Natural killer cell (primary cell): ENCODE data around the gene MAN2B2. TPM values are rescaled to one million over a fixed set of nuclear protein-coding genes. Genes with fewer than 3 reads are reported as not detected.
A peak's percentile ranks its signal among the peaks of the same experiment; 100 is the strongest.

Experiments
- ATAC-seq, 3 donors: fragments of 150-1000 bp in 2 of 3; fragments of 200-7000 bp in 1 of 3; cut with Tn5 transposase; 1 replicate in 1 of 3; 2 replicates in 2 of 3; pipeline ENCODE4 v1.10.0; 2021; ENCODE audit warnings: mild to moderate bottlenecking in 2 of 3, moderate library complexity in 2 of 3
- DNase-seq, 2 donors: peaks; one replicate each; pipeline versions ENCODE4 v3.0.0 to v3.0.0-alpha.2; 2013 to 2021; ENCODE audit warnings: mixed read lengths in 1 of 2
- H3K27ac ChIP-seq: one replicate; pipeline ENCODE4 v1.5.1; 2013; ENCODE audit warnings: mild to moderate bottlenecking, low read length
- H3K27me3 ChIP-seq: one replicate; pipeline ENCODE4 v1.6.1; 2013; ENCODE audit warnings: low read length; ENCODE audit not compliant: control insufficient read depth, insufficient read depth
- H3K36me3 ChIP-seq: one replicate; pipeline ENCODE4 v1.6.1; 2013; ENCODE audit warnings: low read length; ENCODE audit not compliant: control insufficient read depth, insufficient read depth
- H3K4me1 ChIP-seq: one replicate; pipeline ENCODE4 v1.6.1; 2013; ENCODE audit warnings: low read length; ENCODE audit not compliant: control insufficient read depth, insufficient read depth
- H3K4me3 ChIP-seq: one replicate; pipeline ENCODE4 v1.5.1; 2013; ENCODE audit warnings: low read length
- H3K9me3 ChIP-seq: one replicate; pipeline ENCODE4 v1.6.1; 2013; ENCODE audit warnings: low read length; ENCODE audit not compliant: control insufficient read depth, insufficient read depth
- H3K27ac Mint-ChIP-seq, 2 donors: one replicate each; pipeline ENCODE4 v1.8.0; 2022; ENCODE audit warnings: mild to moderate bottlenecking in 2 of 2, mixed read lengths in 2 of 2, moderate library complexity in 1 of 2
- H3K27me3 Mint-ChIP-seq, 2 donors: one replicate each; pipeline ENCODE4 v1.8.0; 2022; ENCODE audit warnings: low read depth in 2 of 2, mixed read lengths in 2 of 2
- H3K36me3 Mint-ChIP-seq: one replicate; pipeline ENCODE4 v1.8.0; 2022; ENCODE audit warnings: mixed read lengths
- H3K4me1 Mint-ChIP-seq, 2 donors: one replicate each; pipeline ENCODE4 v1.8.0; 2022; ENCODE audit warnings: mixed read lengths in 2 of 2
- H3K4me3 Mint-ChIP-seq: one replicate; pipeline ENCODE4 v1.8.0; 2022; ENCODE audit warnings: mild to moderate bottlenecking, moderate library complexity, mixed read lengths
- H3K9me3 Mint-ChIP-seq, 2 donors: one replicate each; pipeline ENCODE4 v1.8.0; 2022; ENCODE audit warnings: mixed read lengths in 2 of 2
- CTCF ChIP-seq: fragments of 200-600 bp; IDR thresholded peaks from one replicate; pipeline ENCODE4 v1.8.0; 2022; ENCODE audit warnings: antibody characterized with exemption
- WGBS: methylation state at CpG from one replicate; pipeline ENCODE4 v1.1.7; 2013; ENCODE audit warnings: missing lambda C conversion rate; ENCODE audit not compliant: insufficient coverage; 5-methylcytosine and 5-hydroxymethylcytosine counted together
- intact Hi-C: fragments of 100-400 bp; cut with micrococcal nuclease; formaldehyde crosslinking; loops from one replicate; pipeline ENCODE4 v1.14.2; 2022
- total RNA-seq, 4 donors: library from RNA; stranded (reverse); fragments of 120-200 nt in 1 of 4; gene quantifications; one replicate each; pipeline versions ENCODE4 v1.2.3 to v1.2.4, GENCODE V29; 2013 to 2022

The MAN2B2 gene
- total RNA-seq, 3 donors from 2014 or later (not counting 1 experiment from before 2014, with no cell fraction given), result 34.5 to 47.8 (median 39.0) TPM

- intact Hi-C loops, result no loop called here
- ATAC-seq (no peak), DNase-seq (no peak)
- Histone ChIP-seq H3K9me3 (no peaks in the 10 kb centered on the region), H3K27ac (no peak overlapping the region), H3K4me1 (no peaks in the 10 kb centered on the region), H3K27me3 (no peaks in the 10 kb centered on the region), H3K36me3 (no peaks in the 10 kb centered on the region), H3K4me3 (no peak overlapping the region)
- Mint-ChIP-seq H3K36me3 (no peaks in the 10 kb centered on the region), H3K27ac (no peak overlapping the region), H3K4me1 (no peaks in the 10 kb centered on the region), H3K4me3 (no peak overlapping the region), H3K9me3 (no peaks in the 10 kb centered on the region), H3K27me3 (no peaks in the 10 kb centered on the region)
- 84% methylated on average over 8 of the region's 10 CpGs for WGBS
- no peak for TF ChIP-seq CTCF
Measured at GRCh38 chr4:6633091-6633906, 58.3 kb downstream of the MAN2B2 start.

- ATAC-seq (no peak), DNase-seq (no peak)
- Histone ChIP-seq H3K27ac (no peak overlapping the region), H3K4me1 (peaks cover 2% of the 10 kb centered on the region), H3K27me3 (no peaks in the 10 kb centered on the region), H3K4me3 (no peak overlapping the region), H3K9me3 (no peaks in the 10 kb centered on the region), H3K36me3 (no peaks in the 10 kb centered on the region)
- Mint-ChIP-seq H3K9me3 (no peaks in the 10 kb centered on the region), H3K27ac (no peak overlapping the region), H3K4me3 (no peak overlapping the region), H3K36me3 (no peaks in the 10 kb centered on the region), H3K4me1 (no peaks in the 10 kb centered on the region), H3K27me3 (no peaks in the 10 kb centered on the region)
- no peak for TF ChIP-seq CTCF
- intact Hi-C loops, result no loop called here
- WGBS, result 92% methylated on average over 9 of the region's 9 CpGs
Measured at GRCh38 chr4:6634746-6635145, 59.8 kb downstream of the MAN2B2 start.

- Mint-ChIP-seq H3K9me3 (no peaks in the 10 kb centered on the region), H3K4me3 (peak overlapping the region; percentile 64), H3K27ac (peak overlapping the region in 1 of 2 donors; percentile 41), H3K4me1 (peaks cover 37 to 41% of the 10 kb centered on the region in 2 donors), H3K36me3 (peaks cover 28% of the 10 kb centered on the region), H3K27me3 (no peaks in the 10 kb centered on the region)
- H3K36me3 ChIP-seq, result peaks cover 20% of the 10 kb centered on the region
- no peak for TF ChIP-seq CTCF
- H3K9me3 ChIP-seq, result no peaks in the 10 kb centered on the region
- H3K4me1 ChIP-seq, result peaks cover 27% of the 10 kb centered on the region
- no peak overlapping the region for H3K4me3 ChIP-seq
- intact Hi-C loops, result no loop called here
- ATAC-seq (no peak), DNase-seq (no peak)
- H3K27me3 ChIP-seq, result no peaks in the 10 kb centered on the region
- 99% methylated on average over 8 of the region's 14 CpGs for WGBS
- H3K27ac ChIP-seq, result no peak overlapping the region
Measured at GRCh38 chr4:6639137-6639680, 64.2 kb downstream of the MAN2B2 start.
